SK-N-MC (cell line): ENCODE data around the gene GRB10.

ENCODE experiments used
- EZH2 ChIP-seq: fragments of 200-600 bp; sonication (generic); IDR thresholded peaks from one replicate; pipeline ENCODE4 v1.6.1; 2017; ENCODE audit warnings: antibody characterized with exemption
- FOXP2 ChIP-seq: optimal IDR thresholded peaks from 2 replicates; pipeline ENCODE3; 2011; ENCODE audit warnings: mild to moderate bottlenecking, moderate library complexity; ENCODE audit not compliant: insufficient read depth; ENCODE audit errors: extremely low read length, control extremely low read depth
- POLR2AphosphoS5 ChIP-seq: IDR thresholded peaks from 2 replicates; pipeline ENCODE4 v1.6.1; 2012; ENCODE audit warnings: mild to moderate bottlenecking, low read depth, low read length, borderline replicate concordance

DNA sequence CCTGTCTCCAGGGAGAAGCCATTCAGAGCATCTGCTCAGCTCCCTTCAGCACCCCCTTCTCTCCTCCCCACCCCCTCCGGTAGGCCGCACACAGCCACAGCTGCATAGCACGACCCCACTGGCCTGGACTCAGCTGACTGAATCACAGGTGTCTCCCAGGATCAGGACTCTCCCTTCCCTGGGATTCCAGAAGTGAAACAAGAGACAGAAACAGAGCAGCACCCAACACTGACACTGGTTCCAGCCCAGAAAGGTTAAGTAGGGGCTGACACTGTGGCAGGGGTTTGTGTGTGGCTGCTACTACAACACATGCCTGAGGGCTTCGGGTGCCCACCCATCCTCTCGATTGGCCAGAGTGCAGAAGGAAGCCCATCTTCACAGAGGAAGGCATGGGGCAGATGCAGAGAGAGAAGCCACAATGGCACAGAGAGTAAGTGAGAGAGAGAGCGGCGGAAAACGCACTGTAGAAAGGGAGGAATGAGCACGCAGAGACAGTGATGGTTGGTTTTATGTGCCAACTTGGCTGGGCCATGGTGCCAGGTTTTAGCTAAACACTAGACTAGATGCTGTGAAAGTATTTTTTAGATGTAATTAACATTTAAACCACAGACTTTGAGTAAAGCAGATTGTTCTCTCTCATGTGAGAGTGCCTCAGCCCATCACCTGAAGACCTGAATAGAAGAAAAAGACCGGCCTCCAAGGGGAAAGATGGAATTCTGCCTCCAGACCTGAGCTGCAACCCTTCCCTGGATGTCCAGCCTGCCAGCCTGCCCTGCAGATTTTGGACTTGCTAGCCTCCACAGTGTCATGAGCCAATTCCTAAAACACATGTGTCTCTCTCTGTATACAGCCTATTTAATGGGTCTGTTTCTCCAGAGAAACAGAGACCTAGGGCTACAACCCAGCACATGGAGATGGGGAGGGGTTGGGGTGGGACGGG lies 107.5 kb downstream of the GRB10 start:
- TF ChIP-seq EZH2: no peak
- TF ChIP-seq POLR2AphosphoS5: no peak
- TF ChIP-seq FOXP2: no peak
